Coronary artery (tissue), 2 donors: ENCODE data around the gene CBX8.
A peak's percentile ranks its signal among the peaks of the same experiment; 100 is the strongest.

Experiments
- DNase-seq: peaks from one replicate; pipeline ENCODE4 v3.0.0-alpha.2; 2017; ENCODE audit warnings: low spot score
- H3K27ac ChIP-seq, 2 donors: fragments of 200-600 bp; sonication (generic); one replicate each; pipeline ENCODE4 v1.5.1; 2016 to 2019
- H3K4me3 ChIP-seq: fragments of 200-600 bp; sonication (generic); 2 replicates; pipeline ENCODE4 v1.5.1; 2016; ENCODE audit warnings: mild to moderate bottlenecking, moderate library complexity
- CTCF ChIP-seq: fragments of 200-600 bp; sonication (generic); IDR thresholded peaks from one replicate; pipeline ENCODE4 v1.5.1; 2019; ENCODE audit warnings: antibody characterized with exemption

Gene CBX8

DNA sequence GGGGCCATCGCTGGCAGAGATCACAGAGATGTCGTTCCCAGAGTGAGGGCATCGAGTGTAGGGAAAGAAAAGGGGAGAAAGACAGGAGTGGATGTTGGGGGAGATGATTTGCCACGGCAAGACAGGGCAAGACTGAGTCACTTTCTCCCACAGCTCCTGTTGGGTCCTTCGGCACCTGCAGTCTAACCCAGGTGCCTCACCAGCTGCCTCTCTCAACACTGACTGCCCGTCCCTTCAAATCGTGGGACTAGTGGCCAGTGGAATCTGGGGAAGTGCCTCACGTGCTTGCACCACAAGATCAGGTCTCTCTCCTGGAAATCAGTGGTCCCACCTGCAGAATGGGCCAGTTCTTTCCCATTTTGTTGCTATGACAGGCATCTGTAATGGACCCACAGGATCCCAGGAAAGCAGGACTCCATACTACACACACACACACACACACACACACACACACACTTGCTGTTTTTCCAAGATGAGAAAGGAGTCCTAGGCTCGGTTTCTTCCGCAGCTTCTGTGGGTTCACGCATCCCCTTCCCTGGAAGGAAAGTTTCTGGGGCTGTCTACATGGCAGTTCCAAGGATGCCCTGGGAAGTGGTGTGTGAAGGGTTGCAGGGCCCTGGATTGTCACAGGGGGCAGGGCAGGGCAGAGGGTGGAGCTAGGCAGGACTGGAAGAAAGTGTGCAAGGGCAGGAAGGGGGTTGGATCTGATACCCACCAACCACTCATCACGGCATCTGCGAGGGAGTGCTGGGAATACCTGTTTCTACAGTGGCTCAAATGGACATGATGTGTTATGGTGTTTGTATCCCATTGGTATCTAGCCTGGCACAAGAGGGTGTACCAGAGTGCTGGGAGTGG is 10.2 kb upstream of the CBX8 start:
- no peak overlapping the region for H3K27ac ChIP-seq
- no peak overlapping the region for H3K4me3 ChIP-seq
- no peak for DNase-seq
- TF ChIP-seq CTCF: no peak

DNA sequence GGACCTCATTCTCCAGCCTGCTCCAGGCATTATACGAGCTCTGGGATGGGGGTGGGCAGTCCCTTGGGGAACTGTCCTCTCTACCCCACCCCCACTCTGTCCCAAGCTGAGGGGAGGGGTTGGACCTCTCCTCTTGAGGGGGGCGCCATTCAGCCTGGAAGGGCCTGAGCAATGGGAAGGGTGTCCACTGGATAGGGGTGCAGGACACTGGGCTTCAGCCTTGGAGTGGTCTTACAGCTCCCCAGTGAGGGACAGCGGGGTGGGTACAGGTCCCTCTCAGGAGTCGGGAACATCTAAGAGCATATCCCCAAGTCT is 9.5 kb upstream of the CBX8 start:
- DNase-seq: no peak
- Histone ChIP-seq H3K27ac (no peak overlapping the region), H3K4me3 (no peak overlapping the region)
- no peak for TF ChIP-seq CTCF

- TF ChIP-seq CTCF: no peak
- DNase-seq: no peak
- Histone ChIP-seq H3K27ac (no peak overlapping the region), H3K4me3 (no peak overlapping the region)
Measured at GRCh38 chr17:79804856-79805696, 8.2 kb upstream of the CBX8 start.

DNA sequence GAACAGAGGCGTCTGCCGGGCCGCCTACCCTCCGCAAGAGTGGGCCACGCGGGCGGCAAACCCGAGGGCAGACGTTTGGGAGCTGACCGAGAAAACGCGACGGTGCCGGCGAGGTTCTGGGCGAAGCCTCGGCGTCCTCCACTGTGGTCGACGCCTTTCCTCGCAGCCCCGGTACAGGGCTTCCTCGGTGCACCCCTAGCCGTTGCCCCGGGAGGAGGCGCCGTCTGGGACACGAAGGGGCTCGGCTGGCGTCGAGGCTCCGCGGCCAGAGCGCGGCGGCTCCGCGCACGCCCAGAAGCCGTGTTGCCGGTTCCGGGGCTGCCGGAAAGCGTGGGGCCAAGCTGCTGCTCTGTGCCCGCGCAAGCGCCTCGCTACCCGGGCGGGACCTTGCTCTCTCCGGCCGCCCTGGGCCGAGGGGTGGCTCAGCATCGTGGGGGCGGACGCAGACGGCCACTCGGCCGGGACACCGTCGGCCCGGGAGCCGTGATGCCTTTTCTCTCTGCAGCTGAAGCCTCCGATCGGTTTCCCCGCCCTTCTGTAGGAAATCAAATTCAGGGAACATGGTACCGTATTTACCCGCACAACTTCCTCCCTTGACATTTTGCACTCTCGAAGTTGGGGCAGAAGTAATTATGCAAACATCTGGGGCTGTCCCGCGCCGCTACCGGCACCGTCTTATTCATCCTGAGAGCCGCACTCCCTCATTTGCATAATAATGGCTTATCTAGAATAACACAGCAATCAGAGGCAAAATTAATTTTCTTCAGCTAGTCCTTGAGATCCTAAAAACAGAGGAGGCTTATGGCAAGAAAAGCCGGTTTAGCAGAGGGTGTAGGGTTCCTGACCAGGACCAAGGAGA is 7.3 kb upstream of the CBX8 start:
- no peak for DNase-seq
- no peak overlapping the region for H3K27ac ChIP-seq
- TF ChIP-seq CTCF: no peak
- peak overlapping the region; percentile 28 for H3K4me3 ChIP-seq

GRCh38 chr17:79803421-79803996 is 6.6 kb upstream of the CBX8 start:
- H3K4me3 ChIP-seq: peak overlapping the region; percentile 28
- no peak overlapping the region for H3K27ac ChIP-seq
- DNase-seq: no peak
- no peak for TF ChIP-seq CTCF

- peak overlapping the region; percentile 31 for H3K4me3 ChIP-seq
- TF ChIP-seq CTCF: no peak
- DNase-seq: no peak
- H3K27ac ChIP-seq: no peak overlapping the region
Measured at GRCh38 chr17:79802736-79803420, 6.0 kb upstream of the CBX8 start.
